MCF 10A (cell line): ENCODE measurements around the gene PCSK7. TPM values are rescaled to one million over a fixed set of nuclear protein-coding genes. Genes with fewer than 3 reads are reported as not detected.

Experiments
- BruUV-seq: library from RNA; stranded (reverse); fragments of 400-500 nt; replicated peaks from 2 replicates; lab custom pipeline; 2021; lab: Mats Ljungman, UMichigan
- CTCF ChIA-PET: fragments of 300-600 bp; sonication (Branson Sonifier 250); formaldehyde crosslinking; extraction: SDS; loops from one replicate; lab custom pipeline; 2021; ENCODE audit warnings: antibody characterized with exemption, inconsistent platforms; lab: Yijun Ruan, JAX
- POLR2A ChIA-PET: fragments of 300-600, 350-650 bp; sonication (Branson Sonifier 250); formaldehyde crosslinking; extraction: SDS; loops from one replicate; lab custom pipeline; 2020; ENCODE audit warnings: antibody characterized with exemption, inconsistent platforms; lab: Yijun Ruan, JAX
- DNase-seq: peaks from one replicate; pipeline ENCODE4 v3.0.0-alpha.2; 2018; ENCODE audit not compliant: unreplicated experiment
- H3K27ac Mint-ChIP-seq: one replicate; pipeline ENCODE4 v1.8.0; 2022; ENCODE audit warnings: mild to moderate bottlenecking, low read depth, mixed read lengths; ENCODE audit not compliant: unreplicated experiment
- H3K27me3 Mint-ChIP-seq: one replicate; pipeline ENCODE4 v1.8.0; 2022; ENCODE audit warnings: mixed read lengths; ENCODE audit not compliant: insufficient read depth, unreplicated experiment
- H3K36me3 Mint-ChIP-seq: one replicate; pipeline ENCODE4 v1.8.0; 2022; ENCODE audit warnings: mild to moderate bottlenecking, moderate library complexity, mixed read lengths; ENCODE audit not compliant: insufficient read depth, unreplicated experiment
- H3K4me1 Mint-ChIP-seq: one replicate; pipeline ENCODE4 v1.8.0; 2022; ENCODE audit warnings: mixed read lengths; ENCODE audit not compliant: insufficient read depth, unreplicated experiment
- H3K4me3 Mint-ChIP-seq: one replicate; pipeline ENCODE4 v1.8.0; 2022; ENCODE audit warnings: mild to moderate bottlenecking, moderate library complexity, mixed read lengths; ENCODE audit not compliant: unreplicated experiment
- H3K9me3 Mint-ChIP-seq: one replicate; pipeline ENCODE4 v1.8.0; 2022; ENCODE audit warnings: mixed read lengths; ENCODE audit not compliant: unreplicated experiment
- CTCF ChIP-seq: fragments of 200-600 bp; IDR thresholded peaks from one replicate; pipeline ENCODE4 v1.8.0; 2022; ENCODE audit warnings: antibody characterized with exemption, mild to moderate bottlenecking; ENCODE audit not compliant: unreplicated experiment
- intact Hi-C: fragments of 100-400 bp; cut with micrococcal nuclease; formaldehyde crosslinking; loops from 2 replicates; pipeline ENCODE4 v1.14.1; 2022
- total RNA-seq: library from RNA; stranded (reverse); gene quantifications from 2 replicates; pipeline ENCODE4 v1.2.3, GENCODE V29; 2022

The PCSK7 gene
- total RNA-seq, 1 experiment from 2014 or later, result 58.6 TPM

GRCh38 chr11:117258576-117258975 is 26.7 kb upstream of the PCSK7 start:
- Mint-ChIP-seq H3K27me3 (no peaks in the 10 kb centered on the region), H3K4me3 (no peak overlapping the region), H3K9me3 (no peaks in the 10 kb centered on the region), H3K27ac (no peak overlapping the region), H3K4me1 (peaks cover 10% of the 10 kb centered on the region), H3K36me3 (peaks cover 54% of the 10 kb centered on the region)
- no TSS peak for BruUV-seq
- intact Hi-C loops, result no loop called here
- no peak for TF ChIP-seq CTCF
- POLR2A ChIA-PET, result interaction anchor here (1.0 kb wide), 1 partner anchor 113 kb away, joined by 3 read pairs; no protein-coding TSS in a partner anchor
- CTCF ChIA-PET, result no interaction called here
- no peak for DNase-seq

DNA sequence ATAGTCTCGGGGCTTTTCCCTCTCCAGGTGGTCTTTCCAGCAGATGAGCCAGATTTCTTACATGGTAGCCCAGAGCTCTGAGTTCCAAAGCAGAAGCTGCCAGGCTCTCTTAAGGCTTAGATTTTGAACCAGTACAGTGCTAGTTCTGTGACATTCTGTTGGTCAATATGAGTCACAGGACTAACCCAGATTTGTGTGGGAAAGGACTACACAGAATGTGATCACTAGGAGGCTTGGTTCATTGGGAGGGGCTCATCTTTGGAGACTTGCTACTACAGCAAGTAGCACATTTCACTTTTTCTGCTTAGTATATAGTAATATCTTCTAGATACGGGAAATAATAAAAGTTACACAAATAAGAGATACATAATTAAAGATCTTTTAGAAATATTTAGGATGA is 24.7 kb upstream of the PCSK7 start:
- no peak for DNase-seq
- TF ChIP-seq CTCF, result no peak
- intact Hi-C loops, result no loop called here
- H3K36me3 Mint-ChIP-seq, result peaks cover 44% of the 10 kb centered on the region
- no peak overlapping the region for H3K4me3 Mint-ChIP-seq
- no peaks in the 10 kb centered on the region for H3K9me3 Mint-ChIP-seq
- H3K4me1 Mint-ChIP-seq, result peaks cover 10% of the 10 kb centered on the region
- ChIA-PET POLR2A (interaction anchor here (0.7 kb wide), 1 partner anchor 34 kb away, joined by 3 read pairs; the partner anchor contains the start of gene BACE1-AS), CTCF (interaction anchor here (0.6 to 0.7 kb wide), 2 partner anchors 15 to 17 kb away, joined by 3 to 4 read pairs; no protein-coding TSS in a partner anchor)
- no peaks in the 10 kb centered on the region for H3K27me3 Mint-ChIP-seq
- no peak overlapping the region for H3K27ac Mint-ChIP-seq
- no TSS peak for BruUV-seq

DNA sequence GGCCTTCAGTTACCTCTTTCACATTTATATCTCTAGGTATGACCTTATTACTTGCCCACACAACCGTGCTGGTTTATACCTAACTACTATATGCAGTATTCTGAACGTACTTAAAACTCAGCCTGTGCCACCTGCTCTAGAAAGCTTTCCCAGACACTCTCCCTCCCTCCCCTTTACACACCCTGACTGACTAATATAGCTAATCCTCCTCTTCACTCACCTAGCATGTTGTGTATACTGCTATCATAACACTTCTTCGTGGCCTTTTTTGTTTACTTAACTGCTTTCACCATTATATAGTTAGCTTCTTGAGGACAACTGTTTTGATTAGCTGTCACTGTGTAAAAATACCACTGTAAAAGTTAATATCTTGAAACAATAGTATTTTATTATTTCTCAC is 24.1 kb upstream of the PCSK7 start:
- Mint-ChIP-seq H3K4me1 (peaks cover 10% of the 10 kb centered on the region), H3K27me3 (no peaks in the 10 kb centered on the region), H3K9me3 (no peaks in the 10 kb centered on the region), H3K4me3 (no peak overlapping the region), H3K36me3 (peaks cover 43% of the 10 kb centered on the region), H3K27ac (no peak overlapping the region)
- no TSS peak for BruUV-seq
- ChIA-PET CTCF (interaction anchor here (0.6 kb wide), 1 partner anchor 16 kb away, joined by 4 read pairs; no protein-coding TSS in a partner anchor), POLR2A (interaction anchor here (0.7 kb wide), 1 partner anchor 35 kb away, joined by 3 read pairs; the partner anchor contains the start of gene BACE1-AS)
- intact Hi-C loops, result no loop called here
- no peak for TF ChIP-seq CTCF
- DNase-seq, result no peak

- POLR2A ChIA-PET, result no interaction called here
- H3K27ac Mint-ChIP-seq, result no peak overlapping the region
- no peaks in the 10 kb centered on the region for H3K27me3 Mint-ChIP-seq
- TF ChIP-seq CTCF, result no peak
- DNase-seq, result no peak
- BruUV-seq, result no TSS peak
- no peaks in the 10 kb centered on the region for H3K9me3 Mint-ChIP-seq
- intact Hi-C loops, result no loop called here
- CTCF ChIA-PET, result no interaction called here
- H3K4me1 Mint-ChIP-seq, result no peaks in the 10 kb centered on the region
- H3K36me3 Mint-ChIP-seq, result peaks cover 50% of the 10 kb centered on the region
- no peak overlapping the region for H3K4me3 Mint-ChIP-seq
Measured at GRCh38 chr11:117251506-117251905, 19.6 kb upstream of the PCSK7 start.
